NCI-H2107 treated with DMSO at 0.1 percent for 48 hours (cell line): ENCODE measurements around the gene RAB11B.
A peak's percentile ranks its signal among the peaks of the same experiment; 100 is the strongest.
"Not testable (repeated sequence)": the region's sequence is repeated elsewhere in the genome, so short reads cannot be mapped to it uniquely, and the experiment has no call there.

ENCODE experiments used
- DNase-seq: peaks from one replicate; lab custom pipeline; 2025; ENCODE audit not compliant: unreplicated experiment; lab: John Stamatoyannopoulos, UW

The RAB11B gene

DNA sequence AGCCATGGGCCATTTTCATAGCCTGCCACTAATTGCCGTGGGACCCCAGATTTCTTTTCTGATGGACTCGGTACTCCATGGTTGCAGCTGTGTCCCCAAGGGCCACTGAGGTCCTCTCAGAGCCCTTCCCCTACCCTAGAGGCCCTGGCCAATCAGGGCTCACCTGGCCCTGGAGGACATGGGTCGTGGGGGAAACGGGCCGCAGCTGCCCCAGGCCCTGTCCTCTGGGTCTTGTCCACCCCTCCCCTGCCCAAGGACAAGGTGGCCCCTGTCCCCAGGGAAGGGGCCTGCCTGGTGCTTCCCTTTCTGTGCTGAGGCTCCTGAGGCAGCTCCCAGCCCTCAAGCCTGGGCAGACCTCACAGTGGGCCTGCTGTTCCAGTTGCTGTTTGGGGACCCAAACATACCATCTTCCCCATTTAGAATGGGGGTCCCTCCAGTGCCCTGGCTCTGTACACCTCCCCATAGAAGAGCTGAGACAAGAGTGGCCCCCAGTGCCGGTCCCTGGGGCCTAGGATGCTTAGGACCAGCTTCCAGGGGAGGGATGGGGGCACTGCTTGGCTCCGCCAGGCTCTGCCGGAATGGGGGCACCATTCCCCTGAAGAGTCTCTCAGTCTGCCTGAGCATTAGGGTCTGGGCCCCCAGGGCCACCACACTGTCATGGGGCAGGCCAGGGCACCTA is 3.2 kb downstream of the RAB11B start:
- DNase-seq = no peak

- DNase-seq = no peak
Observed at GRCh38 chr19:8393871-8394250, 3.7 kb downstream of the RAB11B start.

GRCh38 chr19:8395621-8396082 is 5.5 kb downstream of the RAB11B start:
- no peak for DNase-seq

- no peak for DNase-seq
Observed at GRCh38 chr19:8396185-8396562, 6.0 kb downstream of the RAB11B start.

DNA sequence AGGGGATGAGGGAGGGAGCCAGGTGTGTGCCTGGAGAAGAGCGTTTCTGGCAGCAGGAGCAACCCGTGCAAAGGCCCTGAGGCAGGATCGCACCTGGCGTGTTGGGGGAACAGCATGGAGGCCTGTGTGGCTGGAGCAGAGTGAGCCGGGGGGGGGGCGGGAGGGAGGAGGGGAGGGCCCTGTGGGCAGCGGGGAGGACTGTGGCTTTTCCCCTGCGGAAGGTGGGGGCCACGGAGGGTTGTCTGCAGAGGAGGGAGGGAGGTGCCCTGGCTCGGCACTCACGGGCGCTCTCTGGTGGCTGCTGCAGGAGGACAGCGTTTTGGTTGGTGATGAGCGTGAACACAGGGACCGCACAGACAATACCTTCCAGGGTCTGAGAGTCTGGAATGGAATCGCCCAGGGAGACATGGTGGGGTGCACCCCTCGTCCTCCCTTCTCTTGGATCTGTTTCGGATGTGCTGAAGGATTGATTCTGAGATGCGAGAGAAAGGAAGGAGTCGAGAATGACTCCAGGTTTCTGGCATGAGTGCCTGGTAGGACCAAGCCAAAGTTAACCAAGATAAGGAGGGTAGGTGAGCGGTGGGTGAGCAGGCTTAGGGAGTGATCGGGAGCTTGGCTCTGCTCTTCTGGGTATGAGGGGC is 6.5 kb downstream of the RAB11B start:
- no peak for DNase-seq

GRCh38 chr19:8397271-8397670 is 7.1 kb downstream of the RAB11B start:
- no peak for DNase-seq

- no peak for DNase-seq
Observed at GRCh38 chr19:8397746-8398310, 7.7 kb downstream of the RAB11B start.

DNA sequence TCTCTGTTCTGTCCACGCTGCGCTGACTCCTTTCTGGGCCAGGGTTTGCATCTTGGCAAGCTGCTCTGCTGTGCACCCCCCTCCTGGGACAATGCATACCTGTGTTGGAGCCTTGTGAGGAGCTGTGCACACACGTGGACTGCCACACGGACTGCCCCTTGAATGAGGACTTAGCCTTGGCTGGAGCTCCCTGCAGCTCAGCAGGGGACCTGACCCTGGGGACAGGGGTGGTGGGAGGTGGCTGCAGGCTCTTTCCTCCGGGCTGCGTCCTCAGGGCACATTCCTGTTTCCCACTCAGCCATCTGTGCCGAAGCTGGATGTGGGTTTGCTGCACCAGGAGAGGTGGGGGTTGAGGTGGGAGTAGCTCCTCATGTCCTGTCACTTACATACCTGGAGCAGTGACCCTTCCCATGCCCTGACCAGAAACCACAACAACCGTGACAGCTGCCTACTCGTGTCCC is 8.2 kb downstream of the RAB11B start:
- DNase-seq = no peak

- DNase-seq = no peak
Observed at GRCh38 chr19:8399681-8400188, 9.6 kb downstream of the RAB11B start.

DNA sequence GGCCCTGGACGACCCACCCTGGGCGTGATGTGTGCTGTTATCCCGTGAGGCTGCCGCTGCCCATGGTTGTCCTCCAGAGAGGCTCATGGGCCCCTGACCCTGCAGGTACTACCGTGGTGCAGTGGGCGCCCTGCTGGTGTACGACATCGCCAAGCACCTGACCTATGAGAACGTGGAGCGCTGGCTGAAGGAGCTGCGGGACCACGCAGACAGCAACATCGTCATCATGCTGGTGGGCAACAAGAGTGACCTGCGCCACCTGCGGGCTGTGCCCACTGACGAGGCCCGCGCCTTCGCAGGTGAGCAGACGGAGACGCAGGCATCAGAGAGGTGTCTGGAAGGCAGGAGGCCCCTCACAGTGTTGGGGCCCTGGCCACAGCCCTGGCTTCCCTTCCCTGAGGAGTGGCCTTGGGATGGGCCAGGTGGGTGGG is 11.8 kb downstream of the RAB11B start:
- DNase-seq = no peak

DNA sequence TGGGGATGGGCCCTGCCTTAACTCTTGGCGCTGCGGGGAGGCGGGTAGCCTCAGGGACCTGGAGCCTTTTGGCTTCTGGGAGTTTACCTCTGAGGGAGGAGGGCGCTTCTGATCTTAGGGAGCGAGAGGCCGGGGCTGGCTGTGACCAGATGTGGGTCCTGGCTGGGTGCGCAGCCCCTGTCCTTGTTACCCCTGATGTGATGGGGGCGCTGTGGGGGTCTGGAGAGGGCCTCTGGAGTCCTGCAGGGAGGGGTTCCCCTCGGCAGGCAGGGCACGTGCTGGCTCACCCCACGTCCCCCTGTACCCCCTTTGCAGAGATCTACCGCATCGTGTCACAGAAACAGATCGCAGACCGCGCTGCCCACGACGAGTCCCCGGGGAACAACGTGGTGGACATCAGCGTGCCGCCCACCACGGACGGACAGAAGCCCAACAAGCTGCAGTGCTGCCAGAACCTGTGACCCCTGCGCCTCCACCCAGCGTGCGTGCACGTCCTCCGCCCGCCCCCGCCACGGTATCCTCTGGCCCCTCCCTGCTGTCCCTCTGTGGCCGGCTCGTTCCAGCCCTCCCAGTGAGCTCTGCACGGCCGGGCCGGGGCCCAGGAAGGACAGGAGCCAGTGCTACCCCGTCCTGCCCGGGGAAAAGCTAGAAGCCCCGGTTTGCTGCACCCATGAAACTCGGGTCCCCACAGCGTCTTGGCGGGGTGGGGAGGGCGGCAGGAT is 13.1 kb downstream of the RAB11B start:
- no peak for DNase-seq

GRCh38 chr19:8403820-8404109 is 13.6 kb downstream of the RAB11B start:
- no peak for DNase-seq

DNA sequence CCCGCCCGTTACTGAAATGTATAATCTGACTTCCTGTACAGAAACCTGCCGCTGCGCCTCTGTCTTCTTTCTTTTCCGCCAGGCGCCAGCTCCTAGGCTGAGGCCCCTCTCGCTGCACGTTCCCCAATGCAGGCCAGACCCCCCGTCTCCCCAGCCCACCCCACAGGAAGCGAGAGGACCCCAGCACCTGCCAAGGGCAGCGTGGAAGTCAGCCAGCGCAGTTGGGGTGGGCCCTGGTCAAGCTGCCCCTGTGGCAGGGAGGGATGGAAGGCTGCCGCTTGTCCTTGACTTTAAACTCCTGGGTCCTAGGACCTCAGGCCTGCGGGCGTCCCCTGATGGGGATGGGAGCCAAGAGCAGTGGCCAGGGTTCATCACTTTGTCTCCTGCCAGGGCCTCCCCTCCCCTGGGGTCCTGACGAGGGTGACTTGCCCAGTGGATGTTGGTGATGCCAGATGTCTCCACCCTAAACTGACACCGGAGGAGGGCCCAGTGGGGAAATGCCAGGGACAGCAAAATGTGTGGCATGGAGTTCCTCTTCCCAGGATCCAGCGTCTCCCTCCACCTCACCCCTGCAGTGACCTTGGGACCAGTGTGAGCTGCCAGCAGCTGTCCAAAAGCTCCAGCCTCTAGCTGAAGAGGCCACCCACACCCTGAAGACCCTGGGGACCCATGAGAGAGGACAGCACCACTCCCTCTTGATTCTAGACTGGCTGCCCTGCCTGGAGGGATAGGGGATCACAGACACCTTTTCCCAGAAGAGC is 14.4 kb downstream of the RAB11B start:
- no peak for DNase-seq

- DNase-seq = not testable (repeated sequence)
Observed at GRCh38 chr19:8410718-8411117, 20.6 kb downstream of the RAB11B start.

DNA sequence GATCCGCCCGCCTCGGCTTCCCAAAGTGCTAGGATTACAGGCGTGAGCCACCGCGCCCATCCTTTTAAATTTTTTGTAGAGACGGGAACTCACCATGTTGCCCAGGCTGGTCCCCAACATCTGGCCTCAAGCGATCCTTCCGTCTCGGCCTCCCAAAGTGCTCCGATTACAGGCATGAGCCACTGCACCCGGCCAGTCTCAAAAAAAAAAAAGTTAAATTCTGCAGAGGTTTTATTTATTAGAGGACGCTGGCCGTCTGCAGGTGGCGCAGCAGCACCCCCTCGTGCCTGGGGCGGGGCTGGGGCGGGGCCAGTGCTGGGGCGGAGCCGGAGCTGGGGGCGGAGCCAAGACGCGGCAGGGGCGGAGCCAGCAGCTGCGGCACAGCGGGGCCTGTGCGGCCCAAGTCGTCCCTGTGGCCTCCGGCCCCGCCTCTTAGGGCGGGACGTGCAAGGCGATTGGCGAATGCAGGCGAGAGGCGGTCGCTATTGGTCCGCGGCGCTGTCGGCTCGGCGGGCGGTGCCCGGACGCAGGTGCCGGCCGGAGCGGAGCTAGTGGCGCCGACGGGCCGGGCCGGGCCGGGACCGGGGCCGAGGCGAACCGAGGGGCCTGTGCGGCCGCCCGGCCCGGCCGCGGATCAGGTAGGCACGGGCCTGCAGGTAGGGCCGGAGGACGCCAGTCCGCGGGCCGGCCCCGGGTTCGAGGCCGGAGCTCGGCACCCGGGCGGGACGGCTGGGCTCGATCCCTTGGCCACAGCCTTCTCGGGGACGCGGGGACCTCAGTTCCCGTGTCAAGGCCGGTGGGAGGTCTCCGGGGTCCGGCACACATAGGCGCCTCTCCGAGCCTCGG is 22.8 kb downstream of the RAB11B start, which contains the start of gene MARCHF2:
Gene MARCHF2, plus strand, starts transcription at position 523 of the 846 bp plus-strand sequence. CDS start 8,536 bp downstream, outside the sequence.
- peak; percentile 46 for DNase-seq

DNA sequence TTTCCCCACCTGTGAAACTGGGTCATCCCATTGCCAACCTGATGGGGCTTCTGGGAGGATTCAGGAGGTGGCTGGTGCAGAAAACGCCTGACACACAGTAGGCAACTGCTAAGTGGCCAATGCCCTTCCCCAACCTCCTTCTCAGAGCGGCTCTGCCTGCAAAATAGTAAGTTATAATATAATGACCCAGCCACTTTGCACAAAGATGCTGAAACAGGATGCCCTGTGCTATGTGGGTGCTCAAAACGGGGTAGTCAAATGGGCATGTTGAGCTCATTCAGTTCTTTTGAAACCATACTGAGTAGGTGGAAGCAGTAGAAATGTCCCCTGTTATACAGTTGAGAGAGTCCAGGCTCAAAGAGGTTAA is 23.5 kb downstream of the RAB11B start:
- DNase-seq = no peak

GRCh38 chr19:8416796-8417195 is 26.6 kb downstream of the RAB11B start:
- DNase-seq = no peak

- no peak for DNase-seq
Observed at GRCh38 chr19:8421484-8422461, 31.6 kb downstream of the RAB11B start.

- DNase-seq = no peak
Observed at GRCh38 chr19:8423817-8424223, 33.7 kb downstream of the RAB11B start.
